B cell (primary cell): ENCODE measurements around the gene GUCY2D.

Experiments used
- CTCF ChIP-seq: fragments of 200-600 bp; IDR thresholded peaks from one replicate; pipeline ENCODE4 v1.8.0; 2022; ENCODE audit warnings: antibody characterized with exemption, mild to moderate bottlenecking
- EZH2 ChIP-seq: IDR thresholded peaks from 2 replicates; pipeline ENCODE4 v1.6.1; 2012; ENCODE audit warnings: borderline replicate concordance, low read depth, mild to moderate bottlenecking, moderate library complexity, low read length; ENCODE audit not compliant: insufficient read depth, poor library complexity, severe bottlenecking

GRCh38 chr17:8056976-8057625 lies 54.7 kb downstream of the GUCY2D start:
- TF ChIP-seq CTCF (no peak), EZH2 (no peak)
